DMS114 treated with DMSO at 0.1 percent for 48 hours (cell line): Measurements from ENCODE around the gene RPS6KB2.
"Not testable (repeated sequence)": the region's sequence is repeated elsewhere in the genome, so short reads cannot be mapped to it uniquely, and the experiment has no call there.

Experiments used
- DNase-seq: peaks from one replicate; lab custom pipeline; 2025; ENCODE audit not compliant: unreplicated experiment; lab: John Stamatoyannopoulos, UW

The RPS6KB2 gene

GRCh38 chr11:67465189-67465510 is 36.9 kb downstream of the RPS6KB2 start:
- DNase-seq: no peak

- DNase-seq: not testable (repeated sequence)
These were observed 37.2 kb downstream of the RPS6KB2 start for GRCh38 chr11:67465530-67465929.

GRCh38 chr11:67466367-67466766 is 38.1 kb downstream of the RPS6KB2 start:
- no peak for DNase-seq

GRCh38 chr11:67466962-67467771 is 38.9 kb downstream of the RPS6KB2 start:
- DNase-seq: no peak

- no peak for DNase-seq
These were observed 39.8 kb downstream of the RPS6KB2 start for GRCh38 chr11:67468056-67468455.

GRCh38 chr11:67468456-67468758 is 40.1 kb downstream of the RPS6KB2 start:
- no peak for DNase-seq

GRCh38 chr11:67468759-67469507 is 40.6 kb downstream of the RPS6KB2 start, which contains the start of gene TMEM134:
Gene TMEM134 (minus strand): TSS chr11:67469251. CDS start chr11:67469192, 59 bp downstream.
- peak; percentile 89 for DNase-seq

- no peak for DNase-seq
These were observed 41.2 kb downstream of the RPS6KB2 start for GRCh38 chr11:67469508-67469811.

GRCh38 chr11:67470337-67471002 is 42.2 kb downstream of the RPS6KB2 start:
- DNase-seq: no peak

GRCh38 chr11:67472882-67473281 is 44.6 kb downstream of the RPS6KB2 start:
- DNase-seq: no peak

- DNase-seq: not testable (repeated sequence)
These were observed 48.4 kb downstream of the RPS6KB2 start for GRCh38 chr11:67476692-67477091.

GRCh38 chr11:67477344-67478050 is 49.2 kb downstream of the RPS6KB2 start:
- DNase-seq: not testable (repeated sequence)

GRCh38 chr11:67482275-67482826 is 54.1 kb downstream of the RPS6KB2 start:
- DNase-seq: no peak

- DNase-seq: peak; percentile 99
These were observed 54.8 kb downstream of the RPS6KB2 start, which contains the start of gene AIP for GRCh38 chr11:67482827-67483798. Gene AIP (plus strand): TSS chr11:67483026. CDS start chr11:67483159, 133 bp downstream.

- no peak for DNase-seq
These were observed 55.8 kb downstream of the RPS6KB2 start for GRCh38 chr11:67483831-67484665.

- no peak for DNase-seq
These were observed 56.6 kb downstream of the RPS6KB2 start for GRCh38 chr11:67484847-67485311.
